NCI-H82 treated with DMSO at 0.1 percent for 48 hours (cell line): ENCODE results near the gene IP6K3.

Experiments
- DNase-seq: peaks from one replicate; lab custom pipeline; 2025; ENCODE audit not compliant: unreplicated experiment; lab: John Stamatoyannopoulos, UW

IP6K3 gene

GRCh38 chr6:33723371-33724085 is 23.2 kb downstream of the IP6K3 start:
- DNase-seq, result no peak

GRCh38 chr6:33722103-33722623 is 24.5 kb downstream of the IP6K3 start:
- DNase-seq, result no peak

- no peak for DNase-seq
Measured at GRCh38 chr6:33721508-33721907, 25.2 kb downstream of the IP6K3 start.

- DNase-seq, result no peak
Measured at GRCh38 chr6:33720998-33721397, 25.7 kb downstream of the IP6K3 start.

- peak; percentile 78 for DNase-seq
Measured at GRCh38 chr6:33719326-33719987, 27.2 kb downstream of the IP6K3 start.

GRCh38 chr6:33718713-33719112 is 28.0 kb downstream of the IP6K3 start:
- DNase-seq, result no peak

- DNase-seq, result no peak
Measured at GRCh38 chr6:33717934-33718455, 28.7 kb downstream of the IP6K3 start.

GRCh38 chr6:33716890-33717632 is 29.6 kb downstream of the IP6K3 start:
- DNase-seq, result no peak

GRCh38 chr6:33716379-33716778 is 30.3 kb downstream of the IP6K3 start:
- DNase-seq, result no peak

GRCh38 chr6:33714385-33715040 is 32.2 kb downstream of the IP6K3 start:
- no peak for DNase-seq

- no peak for DNase-seq
Measured at GRCh38 chr6:33713786-33714185, 32.9 kb downstream of the IP6K3 start.

GRCh38 chr6:33712914-33713313 is 33.8 kb downstream of the IP6K3 start:
- DNase-seq, result no peak

- DNase-seq, result peak; percentile 90
Measured at GRCh38 chr6:33711140-33712129, 35.3 kb downstream of the IP6K3 start, which contains the start of gene UQCC2. TSS of gene UQCC2 (minus strand) at chr6:33711700. CDS start at chr6:33711686, 14 bp downstream.

GRCh38 chr6:33710296-33711121 is 36.2 kb downstream of the IP6K3 start:
- DNase-seq, result peak; percentile 85

GRCh38 chr6:33709605-33710295 is 37.0 kb downstream of the IP6K3 start:
- peak; percentile 91 for DNase-seq

GRCh38 chr6:33708516-33709204 is 38.0 kb downstream of the IP6K3 start:
- no peak for DNase-seq

- DNase-seq, result no peak
Measured at GRCh38 chr6:33707771-33708170, 38.9 kb downstream of the IP6K3 start.
